ENCODE measurements around the gene TSPAN18.

TSPAN18 gene

GRCh38 chr11:44930588-44931302 is 204.0 kb downstream of the TSPAN18 start:
- no peak for FAIRE-seq

DNA sequence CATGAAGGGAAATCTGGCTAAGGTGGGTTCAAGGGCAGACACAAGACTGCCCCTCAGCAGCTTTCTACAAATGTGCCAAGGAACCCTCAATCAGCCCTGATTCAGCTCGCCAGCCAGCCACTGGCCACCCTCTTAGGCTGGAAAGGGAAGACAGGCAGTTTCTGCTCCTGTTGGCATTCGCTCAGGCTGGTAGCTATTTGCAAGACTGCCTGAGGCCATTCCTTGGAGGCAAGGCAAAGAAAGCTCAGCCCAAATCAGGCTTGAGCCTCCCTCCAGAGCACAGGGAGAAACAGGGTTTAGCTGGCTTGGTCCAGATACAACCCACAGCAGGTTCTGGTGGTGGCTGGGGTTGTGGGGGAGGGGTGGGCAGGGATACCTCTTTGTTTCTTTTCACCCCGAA is 204.7 kb downstream of the TSPAN18 start:
- FAIRE-seq, result no peak

DNA sequence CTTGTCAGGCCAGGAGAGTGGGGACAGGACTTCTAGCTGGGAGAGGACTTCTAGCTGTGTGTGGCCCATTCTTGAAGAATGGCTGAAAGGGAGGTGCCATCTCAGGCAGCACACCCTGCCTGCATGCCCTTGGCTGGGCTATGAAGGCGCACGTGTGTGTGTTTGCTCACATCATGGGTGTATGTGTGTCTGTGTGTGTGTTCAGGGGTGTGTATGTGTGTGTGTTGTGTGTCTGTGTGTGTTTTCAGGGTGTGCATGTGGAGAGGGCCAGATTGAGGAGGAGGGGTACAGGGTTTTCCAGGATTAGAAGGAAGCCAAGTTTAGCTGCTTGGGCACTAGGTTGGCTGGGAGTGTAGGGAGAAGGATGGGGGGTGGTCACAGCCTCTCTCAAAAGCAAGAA is 207.3 kb downstream of the TSPAN18 start:
- FAIRE-seq, result no peak

DNA sequence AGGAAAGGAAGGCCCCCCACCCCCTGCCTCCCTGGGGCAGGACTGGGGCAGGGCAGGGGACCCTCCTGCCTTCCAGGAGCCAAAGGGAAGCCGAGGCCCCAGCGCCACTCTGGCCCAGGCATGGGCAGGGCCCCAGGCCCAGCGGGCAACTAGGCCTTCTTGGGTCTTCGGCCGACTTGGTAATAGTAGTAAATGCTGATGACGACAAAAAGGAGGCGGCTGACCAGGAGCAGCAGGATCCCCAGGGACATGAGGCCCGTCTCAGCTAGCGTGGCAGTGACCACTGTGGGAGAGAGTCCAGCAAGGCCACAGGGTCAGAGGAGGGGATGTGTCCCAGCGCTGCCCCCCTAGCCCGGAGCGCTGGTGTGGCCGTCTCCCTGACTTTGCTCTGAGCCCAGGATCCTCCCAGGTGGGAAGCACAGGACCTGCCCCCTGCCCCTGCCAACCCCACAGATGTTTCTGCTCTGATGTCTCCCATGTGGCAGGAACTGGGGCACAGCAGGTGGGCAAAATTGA is 208.0 kb downstream of the TSPAN18 start:
- FAIRE-seq, result no peak

DNA sequence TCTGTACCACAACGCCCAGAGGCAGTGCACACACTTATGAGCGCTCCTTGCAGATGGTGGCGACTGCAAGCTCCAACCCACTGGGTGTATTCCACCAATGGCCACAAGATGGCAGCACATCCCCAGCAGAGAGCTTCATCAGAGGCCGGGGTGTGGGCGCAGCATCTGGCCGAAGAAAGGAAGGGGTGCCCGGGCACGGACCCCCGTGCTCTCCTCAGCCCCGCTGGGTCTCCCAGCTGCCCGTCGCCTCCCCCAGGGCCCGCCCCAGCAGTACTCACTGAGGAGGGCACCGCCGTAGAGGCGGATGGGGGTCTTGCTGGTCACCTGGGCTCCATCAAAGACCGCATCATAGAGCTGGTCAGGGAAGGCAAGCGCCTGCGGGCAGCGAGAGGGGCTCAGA is 209.8 kb downstream of the TSPAN18 start:
- FAIRE-seq, result peak; percentile 84

GRCh38 chr11:44936951-44937543 is 210.3 kb downstream of the TSPAN18 start:
- FAIRE-seq, result no peak

- FAIRE-seq, result no peak
These were observed 211.4 kb downstream of the TSPAN18 start for GRCh38 chr11:44938066-44938691.

- peak; percentile 97 for FAIRE-seq
These were observed 213.1 kb downstream of the TSPAN18 start for GRCh38 chr11:44939673-44940395.

- FAIRE-seq, result peak; percentile 74
These were observed 213.6 kb downstream of the TSPAN18 start for GRCh38 chr11:44940404-44940803.

- FAIRE-seq, result no peak
These were observed 214.1 kb downstream of the TSPAN18 start for GRCh38 chr11:44940835-44941234.

- FAIRE-seq, result peak; percentile 17
These were observed 214.7 kb downstream of the TSPAN18 start for GRCh38 chr11:44941259-44942021.

GRCh38 chr11:44942029-44942955 is 215.5 kb downstream of the TSPAN18 start:
- FAIRE-seq, result no peak

DNA sequence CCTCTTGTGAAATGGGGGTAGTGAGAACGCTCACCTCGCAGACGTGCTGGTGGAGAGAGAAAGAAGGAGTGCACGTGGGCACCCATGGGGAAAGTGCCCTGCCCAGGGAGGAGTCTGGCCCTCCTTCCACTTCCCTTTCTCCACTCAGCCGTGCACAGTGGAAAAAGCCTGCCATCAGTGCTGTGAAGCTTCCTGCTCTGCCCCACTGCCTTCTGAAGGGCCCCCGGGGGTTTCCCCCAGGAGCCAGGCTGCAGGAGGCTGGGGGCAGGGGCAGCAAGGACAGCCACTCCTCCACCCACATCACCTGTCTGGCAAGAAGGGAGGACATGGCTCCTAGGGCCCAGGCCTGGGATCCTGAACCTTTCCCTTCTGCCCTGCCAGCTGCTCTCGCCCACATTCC is 216.4 kb downstream of the TSPAN18 start:
- FAIRE-seq, result no peak

GRCh38 chr11:44943696-44944095 is 216.9 kb downstream of the TSPAN18 start:
- FAIRE-seq, result no peak

DNA sequence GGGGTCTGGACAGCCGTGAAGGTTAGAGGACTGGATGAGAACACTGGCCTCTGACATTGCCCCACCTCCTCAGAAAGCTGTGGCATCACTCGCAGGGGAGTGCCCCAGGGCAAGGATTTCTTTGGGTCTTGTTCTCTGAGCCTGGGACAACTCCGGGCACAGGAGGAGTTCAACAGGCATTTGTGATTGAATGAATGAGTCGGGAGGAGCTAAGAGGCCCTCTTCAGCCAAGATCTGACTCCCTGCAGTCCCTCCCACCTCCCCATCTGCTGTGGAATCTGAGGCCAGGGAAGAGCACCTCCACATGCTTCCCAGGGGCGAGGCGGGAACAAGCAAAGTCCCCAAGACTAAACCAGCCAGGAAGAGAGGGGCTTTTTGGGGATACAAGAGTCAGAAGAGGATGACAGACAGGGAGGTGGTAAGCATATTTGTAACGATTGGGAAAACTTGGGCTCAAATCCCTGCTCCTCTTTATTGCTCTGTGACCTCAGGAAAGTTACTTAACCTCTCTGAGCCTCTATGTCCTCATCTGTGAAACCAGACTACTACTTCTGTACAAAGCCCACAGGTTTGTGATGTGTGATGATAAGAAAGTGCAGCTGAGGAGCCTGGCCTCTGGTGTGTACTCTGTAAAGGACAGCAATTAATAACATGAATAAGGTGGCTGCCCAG is 217.6 kb downstream of the TSPAN18 start:
- no peak for FAIRE-seq

- FAIRE-seq, result no peak
These were observed 218.1 kb downstream of the TSPAN18 start for GRCh38 chr11:44944853-44945235.

DNA sequence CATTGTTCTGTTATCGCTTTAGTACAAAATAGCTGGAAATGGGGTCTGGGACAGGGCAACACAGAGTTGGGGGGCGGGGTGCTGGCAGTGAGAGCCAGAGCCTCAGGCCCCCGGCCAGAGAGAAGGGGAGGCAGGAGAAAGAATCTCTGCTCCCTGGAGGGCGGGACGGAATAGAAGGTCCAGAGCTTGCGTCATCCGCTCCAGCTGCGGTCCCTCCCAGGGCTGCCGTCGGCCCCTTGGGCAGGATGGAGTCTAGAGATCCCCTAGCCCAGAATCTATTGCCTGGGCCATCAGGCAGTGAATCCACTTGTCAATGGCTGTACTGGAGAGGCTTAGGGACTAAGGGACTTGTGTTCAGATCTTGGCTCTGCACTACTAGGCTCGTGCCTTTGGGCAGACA is 218.9 kb downstream of the TSPAN18 start:
- no peak for FAIRE-seq

- no peak for FAIRE-seq
These were observed 219.5 kb downstream of the TSPAN18 start for GRCh38 chr11:44946263-44946662.

DNA sequence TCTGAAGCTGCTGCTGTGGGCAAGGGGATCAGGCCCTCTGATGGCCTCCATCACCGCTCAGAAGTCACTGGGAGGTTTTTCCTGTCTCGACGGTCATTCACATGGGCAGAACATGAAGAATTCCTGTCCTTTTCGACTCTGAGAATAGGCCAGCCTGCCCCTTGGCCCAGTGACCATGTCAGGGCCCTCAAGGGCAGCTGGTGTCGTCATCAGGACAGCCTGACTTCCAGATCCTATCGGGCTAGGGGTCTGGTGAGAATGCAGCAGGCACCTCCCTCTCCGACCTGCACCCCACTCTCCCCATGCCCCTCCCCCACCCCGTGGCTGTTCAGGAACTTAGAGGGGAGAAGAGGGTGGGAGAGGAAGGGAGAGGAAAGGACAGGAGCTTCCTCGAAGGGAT is 220.4 kb downstream of the TSPAN18 start:
- no peak for FAIRE-seq

- FAIRE-seq, result no peak
These were observed 221.4 kb downstream of the TSPAN18 start for GRCh38 chr11:44948155-44948554.
